Posterior cingulate gyrus (tissue), 11 donors: ENCODE data around the gene GGT6.
A peak's percentile ranks its signal among the peaks of the same experiment; 100 is the strongest.

Source experiments
- DNase-seq, 10 donors: peaks; one replicate each; pipeline versions ENCODE4 v3.0.0 to v3.0.0-alpha.2; 2020 to 2021; ENCODE audit warnings: mixed read lengths in 3 of 10
- intact Hi-C: fragments of 100-400 bp; cut with DNase I; formaldehyde crosslinking; loops from one replicate; pipeline ENCODE4 v1.15.1; 2023

GGT6 gene

GRCh38 chr17:4577386-4577993, 17.1 kb upstream of the GGT6 start:
- DNase-seq, result peak in 1 of 10 donors; percentile 16
- intact Hi-C loops, result loop anchor here (10.0 kb wide), 1 partner anchor 117 kb away; no protein-coding TSS in a partner anchor

GRCh38 chr17:4576729-4577322, 16.4 kb upstream of the GGT6 start:
- peak in 1 of 10 donors; percentile 37 for DNase-seq
- intact Hi-C loops, result loop anchor here (10.0 kb wide), 1 partner anchor 118 kb away; no protein-coding TSS in a partner anchor

GRCh38 chr17:4576161-4576558, 15.8 kb upstream of the GGT6 start:
- intact Hi-C loops, result loop anchor here (10.0 kb wide), 1 partner anchor 119 kb away; no protein-coding TSS in a partner anchor
- DNase-seq, result no peak

DNA sequence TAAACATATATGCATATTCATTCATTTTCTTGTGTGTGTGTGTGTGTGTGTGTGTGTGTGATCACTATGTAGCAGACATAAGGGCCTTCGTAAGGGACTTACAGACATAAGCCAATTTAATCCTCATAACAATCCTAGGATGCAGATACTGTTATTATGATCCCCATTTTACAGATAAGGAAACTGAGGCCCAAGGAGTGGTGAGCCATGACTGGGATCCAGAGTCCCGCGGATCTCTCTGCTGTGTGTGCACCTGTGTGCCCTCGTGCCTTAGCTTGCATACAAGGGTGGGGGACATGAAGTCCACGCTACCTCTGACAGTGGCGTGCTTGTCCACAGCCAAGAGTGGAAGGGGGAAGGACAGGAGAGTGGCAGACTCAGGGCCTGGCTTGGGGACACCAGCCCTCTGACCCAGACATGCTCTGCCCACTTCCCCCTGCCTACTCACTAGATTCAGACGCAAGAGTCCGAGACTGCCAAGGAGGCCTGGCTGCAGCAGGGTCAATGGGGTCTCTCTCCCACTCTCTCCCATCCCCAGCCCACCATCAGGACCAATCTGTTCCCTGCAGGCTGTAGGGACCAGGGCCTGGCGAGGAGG, 14.2 kb upstream of the GGT6 start:
- intact Hi-C loops, result loop anchor here (10.0 kb wide), 1 partner anchor 120 kb away; no protein-coding TSS in a partner anchor
- peak in 1 of 10 donors; percentile 31 for DNase-seq

DNA sequence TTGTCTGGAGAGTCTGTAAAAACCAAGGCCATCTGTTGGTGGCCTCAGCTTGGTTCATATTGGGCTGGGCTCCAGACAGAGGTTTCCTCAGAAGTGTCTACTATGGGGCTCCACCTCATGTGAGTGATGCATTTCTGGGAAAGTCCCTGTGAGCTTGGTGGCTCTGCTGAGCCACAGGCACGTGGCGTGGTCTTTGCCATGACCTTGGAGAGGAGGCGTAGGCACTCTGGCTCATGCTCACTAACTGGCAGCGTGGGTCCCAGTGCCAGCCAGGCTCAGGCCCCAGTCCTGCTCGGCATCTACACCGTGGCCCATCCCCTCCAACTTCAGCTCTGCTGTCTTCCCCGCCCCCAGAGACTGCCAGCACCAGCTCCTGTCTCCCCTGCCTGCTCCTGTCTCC, 13.3 kb upstream of the GGT6 start:
- peak in 1 of 10 donors; percentile 53 for DNase-seq
- intact Hi-C loops, result loop anchor here (10.0 kb wide), 1 partner anchor 121 kb away; no protein-coding TSS in a partner anchor

- intact Hi-C loops, result loop anchor here (10.0 kb wide), 1 partner anchor 122 kb away; no protein-coding TSS in a partner anchor
- DNase-seq, result no peak
Measured at GRCh38 chr17:4573115-4573514, 12.7 kb upstream of the GGT6 start.

DNA sequence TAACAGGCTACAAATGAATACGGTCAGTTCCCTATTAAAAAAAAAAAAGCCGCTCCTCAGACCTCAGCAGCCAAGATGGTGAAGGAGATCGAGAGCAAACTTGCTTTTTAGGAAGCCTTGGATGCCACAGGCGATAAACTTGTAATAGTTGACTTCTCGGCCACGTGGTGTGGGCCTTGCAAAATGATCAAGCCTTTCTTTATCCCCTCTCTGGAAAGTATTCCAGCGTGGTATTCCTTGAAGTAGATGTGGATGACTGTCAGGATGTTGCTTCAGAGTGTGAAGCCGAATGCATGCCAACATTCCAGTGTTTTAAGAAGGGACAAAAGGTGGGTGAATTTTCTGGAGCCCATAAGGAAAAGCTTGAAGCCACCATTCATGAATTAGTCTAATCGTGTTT, 11.8 kb upstream of the GGT6 start:
- DNase-seq, result no peak
- intact Hi-C loops, result loop anchor here (10.0 kb wide), 1 partner anchor 123 kb away; no protein-coding TSS in a partner anchor

DNA sequence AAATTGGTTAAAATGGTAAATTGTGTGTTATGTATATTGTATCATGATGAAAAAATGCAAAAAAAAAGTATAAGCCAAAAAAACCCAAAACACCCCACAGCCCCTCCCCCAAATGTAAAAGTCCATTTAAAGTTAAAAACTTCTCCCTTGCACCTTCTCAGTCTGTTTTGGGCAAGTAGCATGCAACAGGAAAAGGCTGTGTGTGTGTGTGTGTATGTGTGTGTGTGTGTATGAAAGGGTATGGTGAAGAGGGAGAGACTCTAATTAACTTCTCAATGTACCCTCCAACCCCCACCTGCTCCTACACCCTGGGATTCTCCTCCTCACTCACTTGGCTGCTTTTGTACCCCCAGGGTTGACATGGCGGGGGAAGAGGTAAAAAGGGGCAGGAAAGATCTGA, 9.2 kb upstream of the GGT6 start:
- intact Hi-C loops, result no loop called here
- DNase-seq, result no peak

GRCh38 chr17:4566785-4567184, 6.4 kb upstream of the GGT6 start:
- peak in 4 of 10 donors; percentile 48 to 58 (median 49) for DNase-seq
- intact Hi-C loops, result loop anchor here (2.0 kb wide), 1 partner anchor 60 kb away; no protein-coding TSS in a partner anchor

GRCh38 chr17:4565209-4566141, 5.1 kb upstream of the GGT6 start:
- intact Hi-C loops, result loop anchor here (2.0 kb wide), 1 partner anchor 61 kb away; no protein-coding TSS in a partner anchor
- peak in 9 of 10 donors; percentile 56 to 94 (median 69) for DNase-seq

DNA sequence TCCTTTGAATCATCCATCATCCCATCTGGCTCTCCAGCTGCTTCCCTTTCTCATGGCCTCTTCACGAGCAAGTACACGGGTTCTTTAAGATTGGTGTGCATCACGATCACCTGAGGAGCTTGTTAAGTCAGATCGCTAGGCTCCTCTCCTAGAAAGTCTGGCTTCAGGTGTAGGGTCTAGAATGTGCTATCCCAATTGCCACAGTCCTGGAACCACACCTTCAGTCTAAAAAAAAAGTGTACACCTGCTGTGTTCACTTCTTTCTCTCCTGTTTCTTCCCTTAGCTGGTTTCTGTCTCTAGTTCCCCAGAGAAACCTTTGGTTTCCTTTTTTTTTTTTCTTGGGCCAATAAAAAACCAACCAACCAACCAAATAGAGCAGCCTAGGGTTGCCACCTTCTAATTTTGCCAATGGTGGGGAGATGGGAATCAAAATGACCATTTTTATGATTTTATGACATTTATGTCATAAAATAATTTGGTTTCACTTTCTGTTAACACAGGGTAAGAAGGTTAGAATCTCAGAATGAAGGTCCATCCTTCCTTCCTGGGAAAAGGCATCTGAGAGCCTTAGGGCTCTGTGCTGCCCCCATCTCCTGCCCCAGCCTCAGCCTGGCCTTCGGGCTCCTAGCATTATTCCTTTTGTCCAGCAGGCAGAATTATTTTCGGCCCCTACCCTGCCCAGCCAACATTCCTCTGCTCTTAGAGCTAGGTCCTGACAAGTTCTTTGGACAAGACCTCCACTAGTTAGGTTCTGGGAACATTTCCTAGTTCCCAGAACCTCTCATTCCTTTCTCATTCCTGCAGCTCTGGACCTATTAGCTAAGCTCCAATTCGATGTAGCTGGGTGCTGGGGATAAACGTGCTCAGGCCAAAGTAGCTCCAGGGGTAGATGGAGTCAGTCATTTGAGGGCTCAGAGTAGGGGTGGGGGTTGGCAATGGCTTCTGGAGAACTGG, 1.9 kb upstream of the GGT6 start:
- DNase-seq, result peak in 2 of 10 donors; percentile 10 to 17
- intact Hi-C loops, result no loop called here

GRCh38 chr17:4560837-4561256, 470 bp upstream of the GGT6 start:
- DNase-seq, result peak in 2 of 10 donors; percentile 32 to 73
- intact Hi-C loops, result no loop called here

GRCh38 chr17:4559966-4560365, 411 bp downstream of the GGT6 start:
- intact Hi-C loops, result no loop called here
- peak in 2 of 10 donors; percentile 31 to 57 for DNase-seq

- peak in 3 of 10 donors; percentile 39 to 80 (median 71) for DNase-seq
Measured at GRCh38 chr17:4559139-4559791, 1.1 kb downstream of the GGT6 start.

DNA sequence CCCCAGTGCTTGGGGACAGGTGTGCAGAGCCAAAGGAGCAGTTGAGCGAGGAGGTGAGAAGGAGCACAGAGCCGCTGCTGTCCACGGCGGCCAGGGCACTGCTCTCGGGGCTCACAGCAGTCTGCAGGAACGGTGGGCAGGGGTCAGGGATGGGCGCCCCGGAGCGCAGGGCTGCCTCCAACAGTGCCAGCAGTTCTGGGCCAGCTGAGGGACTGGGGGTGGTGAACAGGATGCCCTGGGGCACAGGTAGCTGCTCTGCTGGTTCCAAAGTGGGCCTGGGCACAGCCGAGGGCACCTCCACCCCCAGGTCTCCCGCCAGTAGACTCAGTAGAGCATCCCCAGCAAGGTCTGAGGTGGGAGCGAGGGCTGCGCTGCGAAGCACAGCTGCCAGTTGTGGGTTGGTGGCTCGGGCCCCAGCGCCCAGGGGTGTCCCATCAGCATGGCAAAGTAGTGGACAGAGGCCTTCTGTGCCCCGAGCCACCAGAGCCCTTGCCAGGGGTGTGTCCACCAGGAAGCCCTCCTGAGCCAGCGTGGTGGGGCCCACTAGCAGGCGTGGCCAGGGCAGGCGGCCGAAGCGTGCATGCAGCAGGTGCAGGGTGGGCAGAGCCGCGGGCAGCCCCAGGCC, 1.9 kb downstream of the GGT6 start:
- intact Hi-C loops, result no loop called here
- DNase-seq, result peak in 3 of 10 donors; percentile 57 to 77 (median 75)

More at GRCh38 chr17:4559139-4559791, 1.1 kb downstream of the GGT6 start:
- intact Hi-C loops, result no loop called here

GRCh38 chr17:4557626-4558346, 2.6 kb downstream of the GGT6 start:
- peak in 2 of 10 donors; percentile 24 to 55 for DNase-seq
- intact Hi-C loops, result no loop called here

- DNase-seq, result peak in 1 of 10 donors; percentile 8
- intact Hi-C loops, result no loop called here
Measured at GRCh38 chr17:4556996-4557395, 3.4 kb downstream of the GGT6 start.
